ENCODE data around the gene CSDE1.

Gene CSDE1

DNA sequence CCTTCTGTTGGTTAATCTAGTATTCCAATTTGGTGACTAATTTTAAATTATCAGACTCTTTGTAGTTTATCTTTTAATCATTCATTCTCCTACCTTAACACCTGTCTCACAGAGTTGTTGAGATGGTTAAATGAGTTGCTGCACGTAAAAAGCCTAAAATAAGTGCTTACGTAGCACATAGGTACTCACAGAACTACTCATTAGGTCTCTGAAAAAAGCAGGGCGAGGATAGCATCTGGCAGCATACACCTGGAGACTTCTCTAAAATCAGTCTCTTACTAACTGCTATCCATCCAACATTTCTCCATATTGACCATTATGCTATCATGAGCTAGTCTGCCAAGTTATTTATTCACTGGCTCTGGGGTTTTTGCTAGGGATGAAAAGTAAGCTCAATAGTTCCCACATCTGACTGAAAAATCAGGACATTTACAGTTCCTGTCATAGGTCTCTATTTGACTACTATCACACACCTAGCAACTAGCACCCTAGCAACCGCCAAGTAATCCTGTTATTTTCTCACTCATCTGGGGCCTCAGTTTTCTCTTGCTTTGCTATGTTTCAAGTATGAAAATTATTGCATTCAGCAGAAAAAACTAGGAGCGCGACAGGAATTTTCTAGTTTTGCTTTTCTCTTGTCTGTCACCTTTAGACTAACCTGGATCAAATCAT, 11.2 kb downstream of the CSDE1 start:
- DNase-seq: no peak

DNA sequence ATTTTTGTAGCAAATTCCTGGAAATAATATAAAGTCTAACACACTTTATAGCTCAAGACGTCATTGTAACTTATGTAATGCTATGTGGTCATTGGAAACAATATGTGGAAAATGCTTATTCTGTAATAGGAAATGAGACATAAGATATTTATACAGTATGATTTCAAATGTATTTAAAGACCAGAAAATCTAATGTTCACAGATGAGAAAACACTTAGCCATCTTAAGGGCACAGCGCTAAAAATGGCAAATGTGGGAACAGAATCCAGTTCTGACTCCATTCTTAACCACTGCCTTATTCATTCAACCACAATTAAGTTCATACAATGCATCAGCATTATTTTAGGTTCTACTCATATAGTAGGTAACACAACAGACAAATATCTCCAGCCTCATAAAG, 12.5 kb downstream of the CSDE1 start:
- DNase-seq: peak; percentile 74

DNA sequence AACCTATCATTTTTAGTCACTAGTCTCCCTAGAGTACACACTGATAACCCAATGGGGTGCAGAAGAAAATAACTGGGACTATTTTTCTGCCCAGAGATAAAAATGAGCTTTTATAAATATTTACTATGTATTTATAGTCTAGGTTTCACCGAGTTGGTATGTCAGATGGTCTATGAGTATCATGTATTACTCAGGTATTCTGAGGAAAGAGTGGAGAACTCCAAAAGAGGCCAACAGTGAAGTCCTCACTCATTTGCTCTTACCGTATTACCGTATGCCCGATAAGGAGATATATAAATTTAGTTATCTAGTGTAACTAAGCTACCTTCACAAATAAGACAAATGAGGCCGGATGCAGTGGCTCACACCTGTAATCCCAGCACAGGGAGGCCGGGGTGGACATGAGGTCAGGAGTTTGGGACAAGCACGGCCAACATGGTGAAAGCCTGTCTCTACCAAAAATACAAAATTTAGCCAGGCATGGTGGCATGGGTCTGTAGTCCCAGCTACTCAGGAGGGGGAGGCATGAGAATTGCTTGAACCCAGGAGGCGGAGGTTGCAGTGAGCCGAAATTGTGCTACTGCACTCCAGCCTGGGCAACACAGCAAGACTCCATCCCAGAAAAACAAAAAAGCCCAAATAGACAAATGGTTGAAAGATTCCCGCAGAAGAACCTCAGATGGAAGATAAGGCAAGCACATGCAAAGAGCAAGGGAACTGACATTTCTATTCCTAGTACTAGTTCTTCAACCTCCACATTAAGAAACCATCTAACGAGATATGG, 15.6 kb downstream of the CSDE1 start:
- no peak for DNase-seq

DNA sequence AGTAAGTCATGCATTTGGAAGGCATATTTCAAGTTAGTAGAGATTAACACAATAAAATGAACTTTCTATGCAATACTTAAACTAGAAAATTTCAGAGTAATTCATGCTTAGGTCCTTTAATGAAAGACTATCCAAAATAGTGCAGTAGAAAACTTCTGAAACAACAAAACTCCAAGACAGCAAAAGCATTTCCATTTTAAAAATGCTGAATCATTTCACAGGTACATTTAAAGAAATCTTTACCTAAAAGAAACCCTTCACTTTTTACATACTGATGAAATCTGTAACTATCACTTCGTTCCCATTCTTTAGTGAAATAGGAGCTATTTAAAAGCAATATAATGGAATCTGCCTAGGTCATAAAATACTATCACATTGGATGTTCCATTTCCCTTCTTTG, 17.5 kb downstream of the CSDE1 start:
- no peak for DNase-seq

DNA sequence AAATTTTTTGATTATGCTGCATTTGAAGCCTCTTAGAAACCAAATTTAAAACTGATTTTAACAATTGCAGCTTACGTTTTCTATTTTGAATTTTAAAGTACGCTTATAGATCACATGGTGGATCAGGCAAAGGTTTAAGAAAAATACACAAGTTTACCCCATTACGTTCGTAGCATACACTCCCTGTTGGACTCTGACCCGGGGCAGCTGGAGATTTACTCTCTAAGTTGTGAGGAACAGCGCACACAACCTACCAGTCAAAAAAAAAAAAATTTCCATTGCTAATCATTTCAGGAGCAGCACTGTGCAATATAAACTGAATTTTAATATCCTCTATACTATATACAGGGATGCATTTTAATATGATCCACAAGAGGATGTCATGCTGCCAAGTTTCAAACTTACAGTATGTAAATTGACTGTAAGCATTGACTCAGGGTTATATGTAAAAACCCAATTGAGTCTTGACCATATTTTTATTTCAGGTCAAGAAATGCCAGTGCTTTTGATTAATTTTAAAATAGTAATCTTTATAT, 20.4 kb downstream of the CSDE1 start:
- DNase-seq: no peak

DNA sequence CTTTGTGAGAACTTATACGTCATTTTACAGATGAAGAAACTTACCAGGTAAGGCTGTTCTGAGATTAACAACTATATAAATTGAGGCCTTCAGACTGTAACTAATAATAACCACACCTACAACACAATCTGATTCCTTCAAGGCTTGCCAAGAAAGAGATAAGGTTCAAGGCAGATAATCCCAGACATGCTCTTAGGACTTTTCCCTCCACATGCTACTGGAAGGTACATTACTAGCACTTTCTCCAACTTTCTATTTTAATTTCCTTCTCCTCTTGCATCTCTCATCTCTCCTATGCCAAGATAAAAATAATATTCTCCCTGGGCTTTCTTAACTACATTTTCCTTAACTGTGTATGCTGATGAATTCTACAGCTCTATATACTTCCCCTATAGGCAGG, 22.3 kb downstream of the CSDE1 start:
- DNase-seq: no peak

DNA sequence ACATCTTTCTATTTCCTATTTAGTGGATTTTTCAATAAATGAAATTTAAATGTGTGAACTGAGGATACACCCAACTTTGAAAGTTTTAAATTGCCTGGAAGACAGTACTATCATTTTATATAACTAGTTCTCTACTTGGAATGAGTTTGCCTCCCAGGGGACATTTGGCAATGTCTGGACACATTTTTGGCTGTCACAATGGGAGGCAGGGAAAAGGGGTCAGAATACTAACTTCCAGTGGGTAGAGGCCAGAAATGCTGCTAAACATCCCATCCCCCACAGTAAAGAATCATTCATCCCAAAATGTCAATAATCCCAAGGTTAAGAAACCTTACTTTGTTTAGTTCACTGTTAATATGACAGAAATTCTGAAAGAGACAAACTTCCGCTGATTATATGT, 28.0 kb downstream of the CSDE1 start:
- DNase-seq: no peak

DNA sequence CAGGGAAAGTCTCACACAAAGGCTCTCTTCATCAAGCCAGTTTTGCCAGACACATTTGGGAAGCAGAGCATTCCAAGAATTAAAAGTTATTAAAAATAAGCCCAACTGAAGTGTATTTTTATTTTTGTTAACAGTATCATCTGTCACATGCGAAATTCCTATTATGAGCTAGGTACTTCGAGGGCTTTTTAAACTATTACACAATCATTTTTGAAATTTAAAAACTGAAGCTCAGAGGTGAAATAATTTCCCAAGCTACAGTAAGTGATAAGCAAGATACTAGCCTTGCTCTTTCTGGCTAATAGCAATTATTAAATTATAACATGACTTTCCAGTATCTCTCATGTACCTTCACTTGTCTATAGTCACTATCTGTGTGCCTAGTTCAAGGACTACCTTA, 29.2 kb downstream of the CSDE1 start:
- no peak for DNase-seq

DNA sequence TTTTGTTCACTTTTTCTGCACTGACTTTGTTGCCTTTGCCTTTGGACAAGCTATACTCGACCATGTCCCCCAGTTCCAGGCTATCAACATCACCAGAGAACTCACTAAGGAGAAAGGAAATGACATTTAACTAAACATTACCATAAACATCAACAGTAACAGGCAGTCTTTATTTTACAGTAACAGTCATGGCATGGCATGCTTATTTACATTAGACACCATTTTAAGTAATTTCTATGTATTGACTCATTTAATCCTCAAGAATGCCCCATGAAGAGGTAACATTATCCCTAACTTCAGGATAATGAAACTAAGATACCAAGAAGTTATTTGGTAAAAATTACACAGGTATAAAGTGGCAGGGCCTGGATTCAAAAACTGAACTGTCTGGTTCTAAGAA, 32.6 kb downstream of the CSDE1 start:
- DNase-seq: no peak

DNA sequence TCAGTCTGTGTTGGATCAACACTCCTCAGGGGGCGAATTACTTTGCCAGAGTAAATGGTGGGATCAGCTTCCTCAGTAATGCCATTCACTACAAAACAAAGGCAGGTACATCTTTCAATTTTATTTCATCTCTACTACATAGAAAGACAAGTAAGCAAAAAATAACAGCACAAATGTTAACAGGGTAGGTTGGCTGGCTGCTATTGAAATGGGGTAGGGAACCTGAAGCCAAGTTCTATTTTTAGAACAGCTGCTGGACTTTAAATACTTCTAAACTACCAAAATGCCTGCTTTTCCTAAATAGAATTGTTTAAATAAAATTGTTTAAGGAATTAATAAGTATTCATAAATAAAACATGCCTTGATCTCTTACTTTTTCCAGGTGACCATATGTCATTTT, 33.9 kb downstream of the CSDE1 start:
- DNase-seq: no peak

DNA sequence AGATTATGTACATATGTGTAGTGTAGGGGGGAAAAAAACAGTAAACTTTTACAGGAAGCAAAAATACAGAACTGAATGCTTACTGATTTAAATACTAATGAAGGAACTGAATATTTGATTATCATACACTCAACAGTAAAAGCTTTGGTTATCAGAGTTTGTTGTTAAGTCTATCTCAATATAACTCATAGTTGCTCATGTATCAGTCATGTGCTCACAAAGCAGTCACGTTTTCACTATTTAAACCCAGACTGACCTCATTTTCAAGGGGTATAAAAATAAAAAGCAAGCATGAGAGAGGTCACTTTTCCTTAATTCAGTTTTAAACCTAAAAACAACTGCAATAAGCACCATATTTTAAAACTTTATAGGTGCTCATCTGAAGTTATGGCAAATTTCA, 34.3 kb downstream of the CSDE1 start:
- DNase-seq: no peak

DNA sequence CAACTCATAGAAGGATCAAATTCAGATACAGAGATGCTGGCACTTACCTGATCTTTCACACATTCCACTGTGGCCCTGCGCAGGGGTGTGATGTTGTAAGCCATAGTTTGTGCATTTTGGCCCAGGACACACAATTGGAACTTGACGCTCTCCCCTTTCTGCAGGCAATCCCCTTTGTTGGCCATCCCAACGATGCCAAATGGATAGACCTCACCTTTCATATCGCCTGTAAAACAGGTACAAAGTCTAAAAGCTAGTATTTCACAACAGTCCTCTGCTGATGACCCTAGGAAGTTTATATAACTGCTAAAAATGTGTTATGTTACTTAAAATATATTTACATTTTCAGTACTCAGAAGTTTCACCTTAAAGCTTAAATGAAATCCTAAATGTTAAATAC, 37.3 kb downstream of the CSDE1 start:
- no peak for DNase-seq

DNA sequence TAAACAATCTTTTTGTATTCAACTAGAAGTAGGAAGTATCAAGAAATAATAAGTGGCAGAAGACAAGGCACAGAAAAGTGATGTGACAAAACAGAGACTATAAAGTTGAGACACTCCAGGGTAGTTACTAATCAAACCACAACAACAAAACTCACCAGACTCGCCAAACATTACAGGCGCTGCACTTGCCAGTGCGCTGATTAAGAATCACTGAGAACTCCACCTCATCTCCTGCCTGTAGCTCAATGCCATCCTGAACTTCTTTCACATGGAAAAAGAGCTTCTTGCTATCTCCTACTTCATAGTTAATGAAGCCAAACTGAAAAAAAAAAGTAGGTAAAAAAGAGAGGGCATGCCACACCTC, 38.4 kb downstream of the CSDE1 start:
- no peak for DNase-seq

DNA sequence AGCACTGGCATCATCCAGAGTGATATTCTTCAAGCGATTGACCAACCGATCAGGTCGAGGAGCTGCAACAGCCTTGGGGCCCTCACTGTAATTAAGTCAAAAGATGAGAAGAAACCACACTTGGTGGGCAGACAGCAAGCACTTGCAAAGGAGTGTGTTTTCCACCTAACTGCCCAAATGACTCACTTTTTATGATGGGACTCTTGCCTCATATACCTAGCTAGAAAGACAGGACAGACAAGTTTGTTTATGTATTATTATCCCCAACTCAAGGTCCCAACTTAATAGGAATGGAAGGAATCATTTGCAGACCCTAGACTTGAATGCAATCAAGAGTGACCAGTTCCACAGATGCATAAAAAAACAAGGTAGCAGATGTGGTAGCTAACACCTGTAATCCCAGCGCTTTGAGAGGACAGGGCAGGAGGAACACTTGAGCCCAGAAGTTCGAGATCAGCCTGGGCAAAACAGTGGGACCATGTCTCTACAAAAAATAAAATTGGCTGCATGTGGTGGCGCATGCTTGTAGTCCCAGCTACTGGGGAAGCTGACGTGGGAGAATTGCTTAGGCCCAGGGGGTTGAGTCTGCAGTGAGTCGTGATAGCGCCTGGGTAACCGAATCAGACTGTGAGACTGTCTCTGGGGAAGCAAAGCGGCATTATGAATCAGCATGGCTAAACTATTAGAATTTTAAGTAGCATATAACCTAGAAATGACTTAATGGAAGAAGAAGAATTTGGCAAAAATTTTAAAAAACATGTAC, 38.9 kb downstream of the CSDE1 start:
- no peak for DNase-seq

DNA sequence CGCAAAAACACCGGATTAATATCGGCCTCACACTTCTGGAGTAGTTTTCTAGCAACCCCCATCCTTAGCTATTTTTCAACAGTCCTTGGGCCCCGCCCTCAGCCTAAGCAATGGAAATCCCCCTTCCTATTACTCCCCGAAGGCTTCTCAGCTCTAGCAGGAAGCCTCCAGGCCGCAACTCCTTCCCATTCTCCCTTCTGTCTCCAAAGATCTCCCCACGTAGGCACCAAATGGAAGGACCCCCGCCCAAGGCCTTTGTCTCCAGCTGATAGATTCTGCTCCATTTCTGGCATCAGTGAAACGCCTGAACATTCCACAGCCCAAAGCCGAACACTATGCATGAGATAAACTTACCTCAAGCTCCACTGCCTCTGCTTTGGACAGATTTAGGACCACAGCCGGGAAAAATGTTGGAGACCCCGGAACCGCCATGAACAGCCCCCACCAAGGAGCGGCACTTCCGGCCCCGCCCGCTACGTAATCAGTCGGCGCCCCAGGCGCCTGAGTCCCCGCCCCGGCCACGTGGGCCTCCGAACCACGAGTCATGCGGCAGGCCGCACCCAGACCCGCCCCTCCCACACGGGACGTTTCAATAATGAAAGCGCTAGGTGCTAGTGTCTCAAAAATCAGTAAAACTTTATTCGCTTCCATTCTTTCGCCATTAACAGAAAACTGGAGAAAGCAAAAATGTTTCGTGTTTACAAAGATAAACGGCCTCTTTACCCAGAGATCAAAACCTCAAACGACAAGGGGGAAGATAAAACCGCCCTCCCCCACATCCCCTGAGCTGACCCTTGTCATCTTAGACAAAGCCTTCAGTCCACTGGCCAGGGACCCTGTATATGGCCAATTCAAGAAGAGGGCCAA, 41.2 kb downstream of the CSDE1 start, which contains the start of gene NRAS:
Gene NRAS, minus strand, starts transcription at position 468 of the 867 bp plus-strand sequence. CDS start 611 bp downstream, outside the sequence.
- peak; percentile 98 for DNase-seq

DNA sequence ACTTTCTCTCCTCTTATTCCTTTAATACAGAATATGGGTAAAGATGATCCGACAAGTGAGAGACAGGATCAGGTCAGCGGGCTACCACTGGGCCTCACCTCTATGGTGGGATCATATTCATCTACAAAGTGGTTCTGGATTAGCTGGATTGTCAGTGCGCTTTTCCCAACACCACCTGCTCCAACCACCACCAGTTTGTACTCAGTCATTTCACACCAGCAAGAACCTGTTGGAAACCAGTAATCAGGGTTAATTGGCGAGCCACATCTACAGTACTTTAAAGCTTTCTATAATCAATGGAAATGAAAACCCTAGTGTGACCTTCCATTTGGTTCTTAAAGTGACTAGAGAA, 41.9 kb downstream of the CSDE1 start:
- no peak for DNase-seq

DNA sequence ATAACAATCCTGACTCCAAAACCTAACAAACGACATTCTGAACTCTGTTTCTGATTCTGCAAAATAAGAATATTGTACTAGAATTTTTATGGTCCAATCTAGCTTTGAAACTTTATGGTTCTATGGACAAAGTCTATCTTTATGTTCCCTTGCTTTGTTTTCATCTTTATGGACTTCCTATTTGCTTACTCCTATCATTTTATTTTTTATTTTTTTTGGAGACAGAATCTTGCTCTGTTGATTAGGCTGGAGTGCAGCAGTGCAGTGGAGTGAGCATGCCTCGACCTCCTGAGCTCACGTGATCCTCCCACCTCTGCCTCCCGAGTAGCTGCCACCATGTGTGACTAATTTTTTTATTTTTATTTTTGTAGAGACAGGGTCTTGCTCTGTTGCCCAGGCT, 44.8 kb downstream of the CSDE1 start:
- no peak for DNase-seq

DNA sequence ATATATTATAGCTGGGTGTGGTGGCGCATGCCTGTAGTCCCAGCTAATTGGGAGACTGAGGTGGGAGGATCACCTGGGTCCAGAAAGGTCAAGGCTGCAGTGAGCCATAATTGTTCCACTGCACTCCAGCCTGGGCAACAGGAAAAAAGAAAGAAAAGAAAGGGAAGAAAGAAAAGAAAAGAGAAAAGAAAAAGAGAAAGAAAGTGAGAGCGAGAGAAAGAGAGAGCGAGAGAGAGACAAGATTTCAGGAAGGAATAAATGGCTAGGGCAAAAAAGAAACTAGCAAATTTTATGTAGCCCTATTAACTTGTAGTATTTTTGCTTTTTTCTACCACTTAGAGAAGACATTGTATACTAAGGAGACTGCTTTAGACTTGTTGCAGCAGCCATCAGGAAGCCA, 47.4 kb downstream of the CSDE1 start:
- DNase-seq: no peak

DNA sequence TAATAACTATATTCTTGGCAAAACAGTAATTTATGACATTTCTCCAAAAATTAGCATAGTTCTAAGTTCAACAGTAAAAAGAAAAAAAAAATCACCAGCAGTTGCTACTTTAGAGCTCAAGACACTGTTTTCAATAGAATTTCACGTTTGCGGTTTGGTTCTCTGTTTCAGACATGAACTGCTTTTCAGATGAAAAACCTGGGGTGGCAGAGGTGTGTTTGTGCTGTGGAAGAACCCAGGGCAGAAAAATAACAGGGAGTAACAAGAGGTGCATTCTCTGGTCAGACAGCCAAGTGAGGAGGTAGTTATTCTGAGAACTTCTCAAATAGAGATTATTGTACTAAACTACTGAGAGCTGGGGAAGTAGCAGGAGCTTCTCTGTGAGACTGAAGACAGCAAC, 50.2 kb downstream of the CSDE1 start:
- no peak for DNase-seq

DNA sequence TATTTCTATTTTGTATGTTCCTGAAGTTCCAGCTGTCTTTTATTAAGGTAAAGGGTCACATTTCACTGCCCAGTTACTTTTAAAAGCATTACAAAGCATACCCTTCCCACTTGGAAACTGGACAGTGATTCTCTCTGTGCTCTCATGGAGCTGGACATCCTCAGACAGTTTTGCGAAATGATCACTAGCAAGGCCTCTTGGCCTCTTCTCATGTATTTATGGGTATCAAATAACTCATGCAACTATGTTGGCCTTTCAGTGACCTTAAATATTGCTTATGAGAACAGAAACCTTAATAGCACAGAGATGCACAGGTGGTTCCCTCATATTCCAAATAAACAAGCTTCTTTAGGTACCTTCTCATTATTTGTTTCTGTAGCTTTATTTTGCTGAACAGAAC, 54.5 kb downstream of the CSDE1 start:
- DNase-seq: no peak

DNA sequence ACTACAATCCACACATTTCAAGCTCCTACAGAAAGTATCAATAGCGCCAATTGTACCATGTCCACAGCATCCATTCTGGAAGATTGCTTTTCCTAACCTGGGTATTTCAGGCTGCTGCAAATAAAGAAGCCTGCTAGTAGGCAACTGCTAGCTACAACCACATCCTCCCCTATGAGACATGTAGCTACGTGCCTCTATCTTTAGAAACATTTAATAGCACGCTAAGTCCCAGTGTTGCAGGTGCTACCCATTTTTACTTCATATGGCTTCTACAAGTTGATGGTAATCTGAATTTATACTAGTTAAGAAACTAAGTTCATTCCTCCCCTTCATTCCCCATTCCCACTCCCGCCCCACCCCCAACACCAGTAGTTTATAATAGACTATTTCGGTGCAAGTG, 55.0 kb downstream of the CSDE1 start:
- no peak for DNase-seq

DNA sequence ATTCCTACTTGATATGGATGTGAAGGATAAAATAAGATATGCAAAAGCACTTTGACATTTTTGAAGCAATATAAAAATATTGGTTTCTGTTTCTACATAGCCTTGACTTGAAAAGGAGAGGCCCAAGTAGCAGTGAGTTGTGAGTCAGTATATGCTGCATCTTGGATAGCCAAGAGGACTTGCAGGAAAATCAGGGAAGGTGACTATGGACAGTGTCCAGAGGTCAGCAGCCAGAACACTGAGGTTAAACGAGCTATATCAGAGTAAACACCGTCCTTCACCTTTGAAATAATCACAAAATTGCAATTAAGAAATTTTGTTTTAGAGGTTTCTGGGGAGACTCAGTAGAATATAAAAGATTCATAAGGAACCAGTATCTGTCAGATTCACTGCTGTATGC, 55.9 kb downstream of the CSDE1 start:
- DNase-seq: no peak
